Measurements from ENCODE around the gene SLC12A9. TPM values are rescaled to one million over a fixed set of nuclear protein-coding genes. Genes with fewer than 3 reads are reported as not detected.
"Not testable (repeated sequence)": the region's sequence is repeated elsewhere in the genome, so short reads cannot be mapped to it uniquely, and the experiment has no call there.

SLC12A9 gene
- total RNA-seq, 4 donors from 2014 or later: 11.2 to 32.9 (median 20.2) TPM

GRCh38 chr7:100854146-100854895, 1.8 kb downstream of the SLC12A9 start:
- no peak overlapping the region for H3K27ac ChIP-seq

GRCh38 chr7:100854899-100855298, 2.4 kb downstream of the SLC12A9 start:
- H3K4me3 ChIP-seq, ATAC-seq, H3K27ac ChIP-seq, H3K27me3 ChIP-seq, H3K9me3 ChIP-seq: not testable (repeated sequence)
- H3K36me3 ChIP-seq: peaks cover 0 to 47% of the 10 kb centered on the region in 2 donors
- 81 to 100% methylated on average over 1 to 2 of the region's 9 CpGs for WGBS, 2 donors (ENCODE audit: low coverage in 1 of 2)
- H3K4me1 ChIP-seq: peaks cover 0 to 31% (median 3%) of the 10 kb centered on the region in 3 donors

More at GRCh38 chr7:100854146-100854895, 1.8 kb downstream of the SLC12A9 start:
- WGBS, 2 donors (ENCODE audit: low coverage in 1 of 2): 60 to 94% methylated on average over 1 to 3 of the region's 14 CpGs
- H3K36me3 ChIP-seq: peaks cover 0 to 42% of the 10 kb centered on the region in 2 donors
- no peak overlapping the region for H3K4me3 ChIP-seq
- no peaks in the 10 kb centered on the region for H3K27me3 ChIP-seq
- no peak for TF ChIP-seq POLR2AphosphoS5 (IDR thresholded peaks at IDR 0.05)
- TF ChIP-seq POLR2A (IDR thresholded peaks at IDR 0.05): no peak
- no peak for TF ChIP-seq EP300 (IDR thresholded peaks at IDR 0.05)
- TF ChIP-seq CTCF (IDR thresholded peaks at IDR 0.05): no peak
- H3K4me1 ChIP-seq: peaks cover 0 to 31% (median 3%) of the 10 kb centered on the region in 3 donors
- ATAC-seq: no peak
- no peaks in the 10 kb centered on the region for H3K9me3 ChIP-seq

GRCh38 chr7:100855515-100855914, 3.0 kb downstream of the SLC12A9 start:
- ATAC-seq: no peak
- peaks cover 0 to 54% of the 10 kb centered on the region in 2 donors for H3K36me3 ChIP-seq
- peaks cover 0 to 31% (median 3%) of the 10 kb centered on the region in 3 donors for H3K4me1 ChIP-seq
- no peak overlapping the region for H3K4me3 ChIP-seq
- H3K27ac ChIP-seq: no peak overlapping the region
- TF ChIP-seq CTCF (IDR thresholded peaks at IDR 0.05) (no peak), EP300 (IDR thresholded peaks at IDR 0.05) (no peak), POLR2AphosphoS5 (IDR thresholded peaks at IDR 0.05) (no peak), POLR2A (IDR thresholded peaks at IDR 0.05) (no peak)
- 100% methylated on average over 5 of the region's 10 CpGs; no CpG with 5 or more reads in 1 of the 2 donors for WGBS, 2 donors (ENCODE audit: low coverage in 1 of 2)
- no peaks in the 10 kb centered on the region for H3K9me3 ChIP-seq
- no peaks in the 10 kb centered on the region for H3K27me3 ChIP-seq

- Histone ChIP-seq H3K27ac (no peak overlapping the region), H3K4me3 (no peak overlapping the region), H3K27me3 (no peaks in the 10 kb centered on the region), H3K9me3 (no peaks in the 10 kb centered on the region), H3K4me1 (peaks cover 0 to 25% (median 3%) of the 10 kb centered on the region in 3 donors), H3K36me3 (peaks cover 0 to 67% of the 10 kb centered on the region in 2 donors)
- no peak for ATAC-seq
- TF ChIP-seq POLR2AphosphoS5 (IDR thresholded peaks at IDR 0.05) (no peak), CTCF (IDR thresholded peaks at IDR 0.05) (no peak), POLR2A (IDR thresholded peaks at IDR 0.05) (no peak), EP300 (IDR thresholded peaks at IDR 0.05) (no peak)
- WGBS, 2 donors (ENCODE audit: low coverage in 1 of 2): 88% methylated on average over 3 of the region's 16 CpGs; no CpG with 5 or more reads in 1 of the 2 donors
These were observed 4.4 kb downstream of the SLC12A9 start for GRCh38 chr7:100856871-100857282.

GRCh38 chr7:100859856-100860255, 7.3 kb downstream of the SLC12A9 start:
- 87 to 100% methylated on average over 1 to 6 of the region's 15 CpGs for WGBS, 2 donors (ENCODE audit: low coverage in 1 of 2)
- Histone ChIP-seq H3K36me3 (peaks cover 0 to 85% of the 10 kb centered on the region in 2 donors), H3K27ac (no peak overlapping the region), H3K4me3 (no peak overlapping the region), H3K4me1 (peaks cover 0 to 9% (median 0%) of the 10 kb centered on the region in 3 donors), H3K27me3 (no peaks in the 10 kb centered on the region), H3K9me3 (no peaks in the 10 kb centered on the region)
- no peak for ATAC-seq
- no peak for TF ChIP-seq POLR2AphosphoS5 (IDR thresholded peaks at IDR 0.05)
- no peak for TF ChIP-seq CTCF (IDR thresholded peaks at IDR 0.05)
- no peak for TF ChIP-seq EP300 (IDR thresholded peaks at IDR 0.05)
- TF ChIP-seq POLR2A (IDR thresholded peaks at IDR 0.05): no peak
